ENCODE data around the gene FCMR.

FCMR gene

GRCh38 chr1:206883160-206883559 is 38.6 kb downstream of the FCMR start:
- H3K4me2 ChIP-seq (ENCODE audit: low read length) = no peak overlapping the region
- no peaks in the 10 kb centered on the region for H3K4me1 ChIP-seq (ENCODE audit: insufficient read depth, low read length, severe bottlenecking)
- peaks cover 8% of the 10 kb centered on the region for H3K9me3 ChIP-seq (ENCODE audit: low read length)
- no peaks in the 10 kb centered on the region for H3K36me3 ChIP-seq (ENCODE audit: insufficient read depth, low read length)
- no peaks in the 10 kb centered on the region for H3K9me2 ChIP-seq (ENCODE audit: low read depth, low read length)
- H3K27ac ChIP-seq (ENCODE audit: low read depth, low read length, poor library complexity, severe bottlenecking) = no peak overlapping the region
- no peak overlapping the region for H3K9ac ChIP-seq (ENCODE audit: low read length)
- no peaks in the 10 kb centered on the region for H3K27me3 ChIP-seq (ENCODE audit: insufficient read depth, low read length)
- no peaks in the 10 kb centered on the region for H4K20me1 ChIP-seq (ENCODE audit: insufficient read depth, low read length)
- no peak overlapping the region for H3K4me3 ChIP-seq (ENCODE audit: low read depth, low read length, poor library complexity, severe bottlenecking)
- no peak overlapping the region for H2AFZ ChIP-seq (ENCODE audit: low read length)
- TF ChIP-seq EZH2 (IDR thresholded peaks at IDR 0.05; ENCODE audit: borderline replicate concordance, low read length) (no peak), CTCF (IDR thresholded peaks at IDR 0.05; ENCODE audit: low read length) (no peak)
- H3K79me2 ChIP-seq (ENCODE audit: insufficient read depth, low read length) = no peaks in the 10 kb centered on the region
- H3F3A ChIP-seq (ENCODE audit: insufficient read depth, low read length) = no peaks in the 10 kb centered on the region

- Histone ChIP-seq H3K4me2 (ENCODE audit: low read length) (no peak overlapping the region), H3K27me3 (ENCODE audit: insufficient read depth, low read length) (no peaks in the 10 kb centered on the region), H3K9me2 (ENCODE audit: low read depth, low read length) (no peaks in the 10 kb centered on the region), H3K4me1 (ENCODE audit: insufficient read depth, low read length, severe bottlenecking) (no peaks in the 10 kb centered on the region), H2AFZ (ENCODE audit: low read length) (no peak overlapping the region), H4K20me1 (ENCODE audit: insufficient read depth, low read length) (no peaks in the 10 kb centered on the region), H3K9ac (ENCODE audit: low read length) (no peak overlapping the region), H3K36me3 (ENCODE audit: insufficient read depth, low read length) (no peaks in the 10 kb centered on the region), H3K9me3 (ENCODE audit: low read length) (peaks cover 8% of the 10 kb centered on the region), H3K27ac (ENCODE audit: low read depth, low read length, poor library complexity, severe bottlenecking) (no peak overlapping the region), H3K79me2 (ENCODE audit: insufficient read depth, low read length) (no peaks in the 10 kb centered on the region), H3F3A (ENCODE audit: insufficient read depth, low read length) (no peaks in the 10 kb centered on the region), H3K4me3 (ENCODE audit: low read depth, low read length, poor library complexity, severe bottlenecking) (no peak overlapping the region)
- TF ChIP-seq CTCF (IDR thresholded peaks at IDR 0.05; ENCODE audit: low read length) (peak; percentile 29; the same call in 1 of the 2 replicates), EZH2 (IDR thresholded peaks at IDR 0.05; ENCODE audit: borderline replicate concordance, low read length) (no peak)
Measured at GRCh38 chr1:206882555-206882954, 39.2 kb downstream of the FCMR start.

GRCh38 chr1:206880314-206880713 is 41.4 kb downstream of the FCMR start:
- no peaks in the 10 kb centered on the region for H3K27me3 ChIP-seq (ENCODE audit: insufficient read depth, low read length)
- H3K79me2 ChIP-seq (ENCODE audit: insufficient read depth, low read length) = no peaks in the 10 kb centered on the region

More at GRCh38 chr1:206880314-206880713, 41.4 kb downstream of the FCMR start:
- Histone ChIP-seq H3K4me1 (ENCODE audit: insufficient read depth, low read length, severe bottlenecking) (no peaks in the 10 kb centered on the region), H3K9me3 (ENCODE audit: low read length) (peaks cover 8% of the 10 kb centered on the region), H3K36me3 (ENCODE audit: insufficient read depth, low read length) (no peaks in the 10 kb centered on the region), H3K4me2 (ENCODE audit: low read length) (no peak overlapping the region), H3K9me2 (ENCODE audit: low read depth, low read length) (no peaks in the 10 kb centered on the region), H4K20me1 (ENCODE audit: insufficient read depth, low read length) (no peaks in the 10 kb centered on the region), H3K4me3 (ENCODE audit: low read depth, low read length, poor library complexity, severe bottlenecking) (no peak overlapping the region), H2AFZ (ENCODE audit: low read length) (no peak overlapping the region), H3F3A (ENCODE audit: insufficient read depth, low read length) (no peaks in the 10 kb centered on the region), H3K9ac (ENCODE audit: low read length) (no peak overlapping the region), H3K27ac (ENCODE audit: low read depth, low read length, poor library complexity, severe bottlenecking) (no peak overlapping the region)
- TF ChIP-seq EZH2 (IDR thresholded peaks at IDR 0.05; ENCODE audit: borderline replicate concordance, low read length) (no peak), CTCF (IDR thresholded peaks at IDR 0.05; ENCODE audit: low read length) (no peak)

Data from OCI-LY1 (cell line).